Mesenchymal stem cell (in vitro differentiated cells and primary cell): Measurements from ENCODE around the gene COL25A1.

Source experiments
- DNase-seq: peaks from one replicate; pipeline ENCODE4 v3.0.0-alpha.2; 2013
- H2AFZ ChIP-seq: one replicate; pipeline ENCODE4 v1.6.1; 2013; ENCODE audit warnings: low read depth, mild to moderate bottlenecking, control low read depth, inconsistent platforms, low read length, moderate library complexity
- H2AK5ac ChIP-seq: 2 replicates; pipeline ENCODE4 v1.6.1; 2013; ENCODE audit warnings: low read length, moderate library complexity, mild to moderate bottlenecking, inconsistent platforms; ENCODE audit not compliant: severe bottlenecking
- H2BK120ac ChIP-seq: one replicate; pipeline ENCODE4 v1.6.1; 2013; ENCODE audit warnings: low read depth, mild to moderate bottlenecking, inconsistent platforms, low read length, moderate library complexity
- H2BK12ac ChIP-seq, 2 experiments: one replicate each; pipeline ENCODE4 v1.6.1; 2013; ENCODE audit warnings: inconsistent platforms in 2 of 2, low read length in 2 of 2, mild to moderate bottlenecking in 2 of 2, moderate library complexity in 2 of 2, control low read depth in 1 of 2
- H2BK15ac ChIP-seq: one replicate; pipeline ENCODE4 v1.6.1; 2013; ENCODE audit warnings: mild to moderate bottlenecking, low read depth, inconsistent platforms; ENCODE audit not compliant: poor library complexity, severe bottlenecking
- H2BK5ac ChIP-seq: 2 replicates; pipeline ENCODE4 v1.6.1; 2013; ENCODE audit warnings: low read depth, mild to moderate bottlenecking, low read length, control low read depth, inconsistent platforms; ENCODE audit not compliant: poor library complexity, severe bottlenecking
- H3K14ac ChIP-seq, 2 experiments: one replicate each; pipeline ENCODE4 v1.6.1; 2013; ENCODE audit warnings: inconsistent platforms in 2 of 2, low read length in 2 of 2, control low read depth in 1 of 2, mild to moderate bottlenecking in 1 of 2, moderate library complexity in 1 of 2
- H3K18ac ChIP-seq, 2 experiments: one replicate each; pipeline ENCODE4 v1.6.1; 2013; ENCODE audit warnings: inconsistent platforms in 2 of 2, low read length in 2 of 2, control low read depth in 1 of 2, low read depth in 1 of 2, mild to moderate bottlenecking in 1 of 2
- H3K23ac ChIP-seq, 2 experiments: one replicate each; pipeline ENCODE4 v1.6.1; 2013; ENCODE audit warnings: inconsistent platforms in 2 of 2, low read length in 2 of 2, mild to moderate bottlenecking in 2 of 2, moderate library complexity in 2 of 2, control low read depth in 1 of 2
- H3K27ac ChIP-seq: 2 replicates; pipeline ENCODE4 v1.5.1; 2013; ENCODE audit warnings: mild to moderate bottlenecking, moderate library complexity, low read length, control low read depth, inconsistent platforms; ENCODE audit not compliant: poor library complexity, severe bottlenecking
- H3K27me3 ChIP-seq, 2 experiments: 2 replicates each; pipeline versions ENCODE4 v1.6.1 to v1.7.0; 2013; ENCODE audit warnings: low read length in 2 of 2, mild to moderate bottlenecking in 2 of 2, moderate library complexity in 2 of 2, control low read depth in 1 of 2, inconsistent platforms in 1 of 2; ENCODE audit not compliant: control insufficient read depth in 1 of 2, insufficient read depth in 1 of 2
- H3K36me3 ChIP-seq, 2 experiments: 2 replicates each; pipeline versions ENCODE4 v1.6.1 to v1.7.0; 2013; ENCODE audit warnings: low read length in 2 of 2, control low read depth in 1 of 2, inconsistent platforms in 1 of 2, low read depth in 1 of 2, mild to moderate bottlenecking in 1 of 2; ENCODE audit not compliant: insufficient read depth in 2 of 2, control insufficient read depth in 1 of 2
- H3K4ac ChIP-seq, 2 experiments: one replicate each; pipeline ENCODE4 v1.6.1; 2013; ENCODE audit warnings: inconsistent platforms in 2 of 2, low read length in 2 of 2, mild to moderate bottlenecking in 2 of 2, moderate library complexity in 2 of 2, control low read depth in 1 of 2, low read depth in 1 of 2
- H3K4me1 ChIP-seq: 2 replicates; pipeline ENCODE4 v1.6.1; 2013; ENCODE audit warnings: low read depth, low read length, control low read depth; ENCODE audit not compliant: control insufficient read depth, insufficient read depth
- H3K4me2 ChIP-seq: 2 replicates; pipeline ENCODE4 v1.6.1; 2013; ENCODE audit warnings: low read length, mild to moderate bottlenecking, inconsistent platforms; ENCODE audit not compliant: poor library complexity, severe bottlenecking
- H3K4me3 ChIP-seq, 2 experiments: 2 replicates each; pipeline versions ENCODE4 v1.5.1 to v1.7.0; 2013; ENCODE audit warnings: low read length in 2 of 2, mild to moderate bottlenecking in 2 of 2, control low read depth in 1 of 2, low read depth in 1 of 2; ENCODE audit not compliant: insufficient read depth in 1 of 2
- H3K79me1 ChIP-seq: replicated peaks from 2 replicates; pipeline ENCODE4 v1.6.1; 2013; ENCODE audit warnings: mild to moderate bottlenecking, control low read depth, low read length, inconsistent platforms; ENCODE audit not compliant: poor library complexity, severe bottlenecking
- H3K9ac ChIP-seq: 2 replicates; pipeline ENCODE4 v1.7.0; 2013; ENCODE audit warnings: mild to moderate bottlenecking, low read length, moderate library complexity
- H3K9me3 ChIP-seq: 2 replicates; pipeline ENCODE4 v1.7.0; 2013; ENCODE audit warnings: mild to moderate bottlenecking, low read length; ENCODE audit not compliant: control insufficient read depth
- H4K8ac ChIP-seq: one replicate; pipeline ENCODE4 v1.6.1; 2013; ENCODE audit warnings: inconsistent platforms, mild to moderate bottlenecking, low read length, moderate library complexity
- H4K91ac ChIP-seq: one replicate; pipeline ENCODE4 v1.6.1; 2013; ENCODE audit warnings: mild to moderate bottlenecking, low read length, inconsistent platforms
- WGBS: methylation state at CpG from one replicate; pipeline ENCODE4 v1.1.7; 2013; ENCODE audit warnings: mixed read lengths; 5-methylcytosine and 5-hydroxymethylcytosine counted together

The COL25A1 gene

DNA sequence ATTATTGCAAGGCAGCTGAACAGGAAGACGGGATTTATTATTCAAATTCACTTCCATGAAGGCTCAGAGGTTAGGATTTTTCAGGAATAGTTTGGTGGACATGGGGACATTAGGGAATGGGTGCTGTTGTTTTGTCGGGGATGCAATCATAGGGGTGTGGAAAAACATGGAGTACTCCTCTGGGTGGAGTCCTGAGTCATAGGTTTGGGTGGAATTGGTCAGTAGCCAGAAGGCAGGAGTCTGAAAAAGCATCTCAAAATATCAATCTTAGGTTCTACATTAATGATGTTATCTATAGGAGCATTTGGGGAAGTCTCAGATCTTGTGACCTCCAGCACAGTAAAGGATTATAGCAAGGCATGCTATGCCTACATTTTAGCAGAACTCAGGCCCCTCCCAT, 525.1 kb downstream of the COL25A1 start:
- Histone ChIP-seq H3K4me3 (no peak overlapping the region), H2AK5ac (no peak overlapping the region), H4K91ac (no peak overlapping the region), H3K27me3 (no peaks in the 10 kb centered on the region), H3K79me1 (no peaks in the 10 kb centered on the region), H2AFZ (no peak overlapping the region), H3K18ac (no peak overlapping the region), H3K36me3 (no peaks in the 10 kb centered on the region), H3K9ac (no peak overlapping the region), H3K4me2 (no peak overlapping the region), H3K9me3 (no peaks in the 10 kb centered on the region), H2BK12ac (no peak overlapping the region), H3K4me1 (no peaks in the 10 kb centered on the region), H3K27ac (no peak overlapping the region), H4K8ac (no peak overlapping the region), H2BK120ac (no peak overlapping the region), H3K14ac (no peak overlapping the region), H3K4ac (no peak overlapping the region), H2BK15ac (no peak overlapping the region), H3K23ac (no peak overlapping the region), H2BK5ac (no peak overlapping the region)
- 87% methylated on average over 2 of the region's 2 CpGs for WGBS
- no peak for DNase-seq

DNA sequence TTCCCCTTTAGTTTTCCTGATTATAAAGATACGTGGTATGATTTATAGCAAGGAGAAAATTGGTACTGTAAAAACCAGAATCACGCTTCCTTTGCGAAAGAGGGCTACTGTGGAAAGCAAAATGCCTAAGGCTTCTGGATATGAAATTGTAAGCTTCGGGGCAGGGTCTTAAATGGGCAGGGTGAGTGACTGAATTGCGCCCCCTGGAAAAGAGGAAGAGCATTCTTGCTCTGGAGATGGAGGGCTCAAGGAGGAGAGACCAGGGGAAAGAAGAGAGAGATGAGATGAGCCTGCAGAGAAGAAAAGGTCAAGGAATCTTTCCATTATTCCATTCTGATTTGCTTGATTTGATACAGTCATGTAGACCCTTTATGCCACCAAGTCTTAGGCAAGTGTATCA, 526.5 kb downstream of the COL25A1 start:
- WGBS, result 91% methylated on average over 5 of the region's 5 CpGs
- Histone ChIP-seq H3K36me3 (no peaks in the 10 kb centered on the region), H2BK120ac (no peak overlapping the region), H3K27ac (no peak overlapping the region), H3K9ac (no peak overlapping the region), H3K23ac (no peak overlapping the region), H2AK5ac (no peak overlapping the region), H3K4me2 (no peak overlapping the region), H4K91ac (no peak overlapping the region), H4K8ac (no peak overlapping the region), H3K4me1 (no peaks in the 10 kb centered on the region), H3K14ac (no peak overlapping the region), H2BK15ac (no peak overlapping the region), H2AFZ (no peak overlapping the region), H3K4me3 (no peak overlapping the region), H2BK12ac (no peak overlapping the region), H3K9me3 (no peaks in the 10 kb centered on the region), H2BK5ac (no peak overlapping the region), H3K27me3 (no peaks in the 10 kb centered on the region), H3K79me1 (no peaks in the 10 kb centered on the region), H3K4ac (no peak overlapping the region), H3K18ac (no peak overlapping the region)
- DNase-seq, result no peak

- H3K4me3 ChIP-seq, result no peak overlapping the region
Measured at GRCh38 chr4:108774809-108775530, 527.5 kb downstream of the COL25A1 start.

DNA sequence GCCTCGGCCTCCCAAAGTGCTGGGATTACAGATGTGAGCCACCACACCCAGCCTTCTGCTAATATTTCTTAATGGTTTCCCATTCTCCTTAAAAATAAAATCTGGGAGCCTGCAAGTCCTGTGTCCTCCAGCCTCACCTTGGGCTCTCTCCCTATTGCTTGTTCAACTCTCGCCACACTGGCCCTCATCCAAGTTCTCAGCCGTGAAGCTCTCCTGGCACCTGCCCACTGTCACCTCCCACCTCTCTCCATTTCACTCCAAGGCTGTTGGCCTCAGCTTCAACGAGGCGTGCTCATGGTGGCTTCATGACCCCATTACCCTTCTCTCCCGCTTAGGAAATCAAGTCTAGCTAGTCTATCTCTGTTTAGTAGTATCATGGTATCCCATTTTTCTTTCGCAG, 530.1 kb downstream of the COL25A1 start:
- DNase-seq, result no peak
- Histone ChIP-seq H2AK5ac (no peak overlapping the region), H2BK5ac (no peak overlapping the region), H2AFZ (no peak overlapping the region), H3K9me3 (no peaks in the 10 kb centered on the region), H3K27me3 (peaks cover 0 to 3% of the 10 kb centered on the region in 2 experiments), H3K79me1 (no peaks in the 10 kb centered on the region), H3K4ac (no peak overlapping the region), H4K91ac (no peak overlapping the region), H3K4me2 (no peak overlapping the region), H3K18ac (no peak overlapping the region), H3K4me3 (no peak overlapping the region), H3K27ac (no peak overlapping the region), H3K9ac (no peak overlapping the region), H2BK12ac (no peak overlapping the region), H3K14ac (no peak overlapping the region), H3K36me3 (no peaks in the 10 kb centered on the region), H4K8ac (no peak overlapping the region), H3K23ac (no peak overlapping the region), H2BK120ac (no peak overlapping the region), H3K4me1 (no peaks in the 10 kb centered on the region), H2BK15ac (no peak overlapping the region)
- 96% methylated on average over 7 of the region's 7 CpGs for WGBS

More at GRCh38 chr4:108774809-108775530, 527.5 kb downstream of the COL25A1 start:
- H4K91ac ChIP-seq, result no peak overlapping the region
- no peaks in the 10 kb centered on the region for H3K4me1 ChIP-seq
- H2AFZ ChIP-seq, result no peak overlapping the region
- H3K79me1 ChIP-seq, result no peaks in the 10 kb centered on the region
- H3K27ac ChIP-seq, result no peak overlapping the region
- H3K4ac ChIP-seq, result no peak overlapping the region
- no peak overlapping the region for H2BK15ac ChIP-seq
- H2AK5ac ChIP-seq, result no peak overlapping the region
- H3K27me3 ChIP-seq, result no peaks in the 10 kb centered on the region
- no peak overlapping the region for H3K14ac ChIP-seq
- H3K9me3 ChIP-seq, result no peaks in the 10 kb centered on the region
- no peak overlapping the region for H2BK12ac ChIP-seq
- no peak overlapping the region for H3K18ac ChIP-seq
- H2BK5ac ChIP-seq, result no peak overlapping the region
- H3K36me3 ChIP-seq, result no peaks in the 10 kb centered on the region
- WGBS, result 90% methylated on average over 5 of the region's 5 CpGs
- no peak overlapping the region for H3K4me2 ChIP-seq
- H4K8ac ChIP-seq, result no peak overlapping the region
- no peak overlapping the region for H2BK120ac ChIP-seq
- DNase-seq, result no peak
- no peak overlapping the region for H3K9ac ChIP-seq
- H3K23ac ChIP-seq, result no peak overlapping the region
